T-helper 22 cell (primary cell): Measurements from ENCODE around the gene PPP1R9A.

Experiments
- DNase-seq: peaks from one replicate; pipeline ENCODE4 v3.0.0-alpha.2; 2020; ENCODE audit warnings: low read depth

PPP1R9A gene

DNA sequence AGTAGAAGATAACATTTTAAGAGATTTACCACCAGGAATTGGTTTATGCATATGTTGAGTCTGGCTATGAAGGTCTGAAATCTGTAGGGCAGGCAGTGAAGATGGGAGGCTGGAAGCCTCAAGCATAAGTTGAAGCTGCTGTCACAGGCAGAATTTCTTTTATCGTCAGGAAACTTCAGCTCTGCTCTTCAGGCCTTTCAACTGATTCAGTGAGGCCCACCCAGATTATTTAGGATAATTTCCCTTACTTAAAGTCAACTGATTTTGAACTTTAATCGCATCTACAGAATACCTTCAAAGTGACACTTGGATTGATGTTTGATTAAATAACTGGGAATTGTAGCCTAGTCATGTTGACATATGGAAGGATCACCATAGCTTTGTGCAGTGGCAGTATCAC is 190.5 kb downstream of the PPP1R9A start:
- DNase-seq = no peak

DNA sequence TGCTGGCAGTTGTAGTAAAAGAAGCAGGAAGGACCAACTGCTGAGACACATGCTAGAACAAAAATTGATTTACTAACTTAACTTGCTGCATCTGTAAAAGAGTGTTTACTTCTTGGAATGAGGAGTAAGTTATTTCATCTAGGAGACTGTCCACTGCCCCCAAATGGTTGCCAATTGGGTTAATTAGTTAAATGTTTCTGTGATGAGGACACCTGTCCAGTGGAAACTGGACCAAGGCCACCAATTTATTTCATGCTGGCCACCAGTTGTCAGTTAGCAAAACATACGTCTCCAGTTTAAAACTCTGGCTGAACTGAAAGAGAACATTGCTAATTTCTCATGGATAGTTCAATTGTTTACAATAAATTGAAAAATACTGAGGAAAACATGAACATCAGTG is 191.7 kb downstream of the PPP1R9A start:
- DNase-seq = no peak

DNA sequence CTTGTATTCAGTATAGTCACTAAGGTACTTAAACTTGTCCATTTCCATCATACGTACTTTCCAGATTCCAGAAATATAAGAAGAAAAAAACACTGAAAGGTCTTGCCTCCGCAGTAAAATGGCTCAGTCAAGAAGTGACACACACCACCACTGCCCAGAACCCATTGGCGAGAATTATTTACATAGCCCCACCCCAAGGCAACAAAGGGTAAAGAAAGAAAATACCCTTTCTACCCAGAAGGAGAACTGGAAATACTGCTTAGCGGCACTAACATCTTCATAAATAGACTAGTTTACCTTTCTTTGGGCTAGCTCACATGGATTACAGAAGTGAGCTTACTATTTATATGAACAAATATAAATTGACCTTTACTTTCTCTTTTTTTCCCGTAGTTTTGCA is 194.0 kb downstream of the PPP1R9A start:
- no peak for DNase-seq

DNA sequence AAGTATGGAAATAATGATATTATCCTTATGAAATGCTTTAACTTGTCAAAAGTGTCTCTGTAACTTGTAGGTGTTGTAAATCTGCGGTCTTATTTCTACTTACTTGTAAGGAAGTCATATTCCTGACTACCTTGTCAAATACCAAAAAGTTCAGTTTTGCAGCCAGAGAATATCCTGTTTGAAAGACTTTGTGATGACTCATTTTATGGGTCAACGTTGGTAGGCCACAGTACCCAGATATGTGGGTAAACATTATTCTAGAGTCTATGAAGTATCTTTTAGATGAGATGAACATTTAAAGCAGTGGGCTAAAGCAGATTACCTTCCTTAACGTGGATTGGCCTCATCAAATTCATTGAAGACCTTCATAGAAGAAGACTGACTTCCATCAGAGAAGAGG is 195.3 kb downstream of the PPP1R9A start:
- DNase-seq = no peak

DNA sequence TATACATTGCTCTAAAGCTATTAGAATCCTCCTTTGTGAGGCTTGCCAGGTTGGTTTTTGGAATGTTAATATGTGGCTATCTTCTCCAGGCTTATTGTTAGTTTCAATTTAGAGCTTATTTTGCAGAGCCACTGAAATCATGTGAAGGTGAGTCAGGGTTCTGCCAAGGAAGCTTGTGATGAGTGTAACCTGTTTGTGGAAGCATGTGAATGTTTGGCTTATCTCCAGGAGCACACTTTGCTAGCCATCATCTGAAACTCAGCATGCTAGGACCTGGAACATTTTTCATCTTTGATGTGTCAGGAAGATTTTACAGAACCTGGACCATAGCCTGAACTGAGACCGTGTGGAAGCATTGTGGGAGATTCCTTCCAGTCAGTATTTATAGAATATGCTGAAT is 197.3 kb downstream of the PPP1R9A start:
- DNase-seq = no peak

DNA sequence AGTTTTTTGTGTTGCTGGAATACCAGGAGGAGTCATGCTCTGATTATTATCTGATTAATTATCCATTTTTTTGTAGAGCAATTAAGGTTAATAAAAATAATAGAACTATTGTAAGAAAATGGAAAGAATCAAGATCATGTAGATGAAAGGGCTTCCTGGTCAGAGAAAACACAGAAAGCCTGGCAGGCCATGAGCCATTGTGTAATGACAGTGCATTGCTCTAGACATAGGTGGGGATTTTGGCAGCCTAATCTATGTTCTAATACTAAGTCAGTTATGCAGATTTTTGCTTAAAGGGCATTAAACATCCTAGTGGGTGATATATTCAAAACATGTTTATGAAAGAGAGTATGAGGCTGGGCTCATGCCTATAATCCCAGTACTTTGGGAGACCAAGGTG is 198.2 kb downstream of the PPP1R9A start:
- DNase-seq = no peak

DNA sequence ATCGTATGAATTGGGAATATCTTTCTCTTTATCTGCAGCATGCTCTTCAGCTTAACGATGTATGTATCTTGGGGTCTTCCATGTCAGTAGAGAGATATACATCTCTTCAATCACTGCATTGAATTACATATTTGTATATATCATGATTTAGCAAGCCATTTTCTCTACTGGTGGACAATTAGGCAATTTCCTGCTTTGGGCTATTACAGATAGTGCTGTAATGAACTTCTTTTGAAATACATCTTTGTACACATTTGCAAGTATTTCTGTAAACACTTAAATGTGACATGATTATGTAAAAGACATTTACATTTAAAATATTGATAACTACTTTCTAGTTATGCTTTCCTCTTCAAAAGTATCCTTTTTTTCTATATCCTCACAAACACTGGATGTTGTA is 199.0 kb downstream of the PPP1R9A start:
- DNase-seq = no peak

DNA sequence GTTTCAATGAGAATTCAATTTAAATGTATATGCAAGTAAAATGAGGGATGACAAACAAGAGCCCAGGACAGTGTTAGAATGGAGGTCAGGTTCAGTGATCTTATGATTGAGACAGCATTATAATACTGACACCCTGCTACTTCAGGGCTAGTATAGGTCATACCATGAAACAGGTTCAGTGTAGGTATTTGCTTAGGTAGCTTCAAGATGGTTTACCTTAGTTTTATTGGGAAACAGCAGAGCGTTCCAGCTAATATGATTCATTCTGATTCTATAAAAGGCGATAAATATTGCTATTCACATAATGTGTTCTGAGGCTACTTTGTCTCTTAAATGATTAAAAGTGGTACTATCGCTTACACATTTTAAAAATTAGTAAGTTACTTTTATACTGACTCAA is 203.3 kb downstream of the PPP1R9A start:
- no peak for DNase-seq

DNA sequence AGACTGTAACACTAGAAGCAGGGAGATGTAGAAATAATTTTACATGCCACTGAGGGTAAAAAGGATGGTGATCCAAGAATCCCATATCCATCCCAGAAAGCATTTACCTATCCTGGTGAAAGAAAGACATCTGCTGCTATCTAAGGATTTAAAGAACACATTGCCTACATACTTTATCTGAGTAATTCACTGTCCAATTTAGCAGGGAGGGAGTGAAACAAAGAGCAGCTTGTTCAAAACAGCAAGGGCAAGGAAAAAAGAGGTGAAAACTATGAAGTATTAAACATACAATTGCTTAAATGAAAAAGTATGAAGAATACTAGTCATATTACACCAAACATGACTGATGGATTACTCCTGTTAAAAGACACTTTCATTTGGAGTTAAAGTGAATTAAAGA is 206.2 kb downstream of the PPP1R9A start:
- DNase-seq = no peak

DNA sequence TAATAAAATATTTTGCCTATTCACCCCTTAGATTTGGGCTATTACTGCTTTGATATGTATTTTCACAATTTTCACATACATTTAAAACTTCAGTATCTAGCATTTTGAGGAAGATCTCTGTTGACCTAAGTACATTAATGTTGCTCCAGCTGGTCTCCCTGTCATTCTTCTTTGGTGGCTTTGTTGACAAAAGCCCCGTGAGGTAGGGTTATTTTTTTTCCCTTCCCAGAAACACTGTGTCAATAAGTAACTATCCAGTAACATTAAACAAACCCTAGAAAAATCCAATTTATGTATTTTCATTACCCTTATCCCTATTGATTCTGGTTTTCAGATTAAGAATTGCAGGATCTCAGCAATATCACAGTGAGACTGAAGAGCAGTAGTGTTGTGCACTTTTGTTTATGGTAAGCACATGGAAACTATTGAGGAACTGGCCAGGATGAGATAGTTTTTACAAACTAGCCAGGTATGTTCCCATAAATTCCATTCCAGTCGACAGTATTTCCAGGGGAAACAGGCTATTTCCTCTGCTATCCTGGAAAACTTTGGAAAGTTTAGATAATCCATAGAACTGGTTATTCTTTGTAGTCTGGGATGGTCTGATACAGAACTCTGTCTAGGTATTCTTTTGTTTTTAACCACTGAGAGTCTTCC is 218.8 kb downstream of the PPP1R9A start:
- no peak for DNase-seq

DNA sequence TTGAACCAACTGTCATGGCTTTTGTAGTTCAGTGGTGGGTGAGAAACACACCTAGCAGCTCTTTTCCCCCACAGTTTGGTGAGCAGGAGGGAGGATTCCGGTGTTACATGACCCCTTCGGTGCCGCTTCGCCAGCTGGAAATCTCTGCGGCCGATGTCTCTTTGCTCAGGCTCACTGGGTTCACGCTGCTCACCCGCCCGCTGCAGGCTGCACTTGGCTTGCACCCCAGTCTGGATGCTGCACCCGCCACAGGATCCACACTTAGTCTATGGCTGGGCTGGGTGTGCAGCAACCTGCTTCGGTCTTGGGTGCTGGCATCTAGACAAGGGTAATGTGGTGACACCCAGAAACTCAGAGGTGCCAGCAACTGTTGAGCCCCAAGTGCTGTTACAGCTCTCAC is 225.1 kb downstream of the PPP1R9A start:
- no peak for DNase-seq

DNA sequence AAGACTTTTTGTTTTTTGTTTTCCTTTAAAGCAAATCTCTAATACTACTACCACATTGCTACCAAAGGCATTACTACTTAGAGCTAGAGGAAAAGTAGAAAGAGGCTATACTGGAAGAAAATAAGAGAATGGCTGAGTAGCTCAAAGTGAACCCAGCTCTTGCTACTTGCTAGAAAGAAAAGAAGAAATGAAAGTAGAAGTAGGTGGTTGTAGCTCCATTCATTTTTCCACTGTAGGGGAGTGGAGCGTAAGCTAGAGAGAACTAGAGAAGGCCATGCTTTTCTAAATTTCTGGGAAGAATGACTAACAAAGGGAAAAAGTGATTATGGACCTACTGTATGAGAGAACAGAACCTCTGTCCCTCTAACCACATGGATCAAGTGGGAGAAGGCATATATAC is 232.5 kb downstream of the PPP1R9A start:
- no peak for DNase-seq

DNA sequence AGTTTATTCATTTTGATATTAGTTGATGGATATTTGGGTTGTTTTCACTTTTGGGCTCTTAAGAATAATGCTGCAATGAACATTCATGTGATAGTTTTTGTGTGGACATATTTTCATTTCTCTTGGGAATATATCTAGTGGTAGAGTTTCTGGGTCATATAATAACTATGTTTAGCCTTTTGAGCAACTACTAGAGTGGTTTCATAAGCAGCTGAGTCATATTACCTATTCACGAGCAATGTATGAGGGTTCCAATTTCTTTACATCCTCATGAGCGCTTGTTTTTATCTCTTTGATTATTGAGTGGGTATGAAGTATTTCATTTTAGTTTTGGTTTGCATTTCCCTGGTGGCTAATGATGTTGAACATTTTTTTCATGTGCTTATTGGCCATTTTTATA is 234.4 kb downstream of the PPP1R9A start:
- no peak for DNase-seq

DNA sequence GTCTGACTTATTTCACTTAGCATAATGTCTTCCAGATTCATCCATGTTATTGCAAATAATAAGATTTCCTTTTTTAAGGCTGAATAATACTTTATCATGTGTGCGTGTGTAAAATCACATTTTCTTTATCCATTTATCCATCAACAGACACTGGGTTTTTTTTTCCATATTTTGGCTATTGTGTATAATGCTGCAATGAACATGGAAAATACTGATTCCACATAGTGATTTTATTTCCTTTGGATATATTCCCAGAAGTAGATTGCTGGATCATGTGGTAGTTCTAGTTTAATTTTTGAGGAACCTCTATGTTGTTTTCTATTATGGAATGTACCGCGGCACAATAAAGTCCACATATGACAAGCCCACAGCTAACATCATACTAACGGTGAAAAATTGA is 236.9 kb downstream of the PPP1R9A start:
- no peak for DNase-seq

DNA sequence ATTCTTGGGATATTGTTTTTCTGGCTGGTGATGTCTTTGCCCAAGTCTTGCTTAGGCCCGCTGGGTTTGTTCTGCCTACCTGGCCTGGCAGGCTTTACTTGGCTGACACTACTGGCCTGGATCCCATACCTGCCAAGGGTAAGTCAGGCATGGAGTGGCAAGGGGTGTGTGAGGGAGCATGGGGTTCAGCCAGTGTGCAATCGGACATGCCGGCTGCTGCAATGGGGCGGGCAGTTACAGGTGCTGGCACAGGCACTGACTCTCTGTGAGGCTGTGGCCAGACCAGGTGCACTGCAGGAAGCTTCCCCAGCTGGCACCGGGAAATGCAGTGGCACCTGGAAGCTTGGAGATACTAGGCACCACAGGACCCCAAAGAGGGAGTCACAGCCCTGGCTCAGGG is 248.6 kb downstream of the PPP1R9A start:
- no peak for DNase-seq

DNA sequence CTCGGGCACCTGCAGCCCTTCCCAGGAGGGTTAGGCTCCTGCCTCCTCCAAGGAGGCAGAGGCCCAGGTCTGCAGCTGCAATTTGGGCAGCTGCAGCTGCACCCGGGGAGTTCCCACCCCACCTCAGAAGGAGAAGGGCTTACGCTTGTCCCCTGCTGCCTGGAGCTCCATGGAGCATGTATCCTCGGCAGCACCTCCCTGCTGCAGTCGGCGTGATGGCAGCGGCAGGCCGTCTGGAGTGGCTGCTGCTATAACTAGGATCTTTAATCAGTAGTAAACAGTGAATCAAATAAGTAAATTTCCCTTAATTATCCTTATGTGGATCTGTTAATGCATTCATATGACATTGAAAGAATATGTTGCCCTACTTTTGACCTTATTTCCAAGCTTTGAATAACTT is 250.0 kb downstream of the PPP1R9A start:
- no peak for DNase-seq

DNA sequence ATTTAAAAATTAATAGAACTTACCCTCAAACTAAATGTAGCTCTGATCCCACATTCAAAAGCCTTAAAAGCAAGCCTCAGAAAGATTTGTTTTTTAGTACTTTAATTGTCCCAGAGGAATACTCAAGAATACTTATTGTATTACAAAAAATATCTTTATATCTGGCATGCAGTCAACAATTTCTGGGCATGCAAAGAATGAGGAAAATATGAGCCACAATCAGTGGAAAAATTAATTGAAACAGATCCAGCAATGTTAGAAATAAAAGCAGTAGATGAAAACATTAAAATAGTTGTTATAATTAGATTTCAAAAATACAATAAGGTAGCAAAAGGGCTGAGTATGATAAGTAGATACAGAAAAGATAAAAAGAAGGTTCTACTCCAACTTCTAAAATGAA is 262.3 kb downstream of the PPP1R9A start:
- no peak for DNase-seq

DNA sequence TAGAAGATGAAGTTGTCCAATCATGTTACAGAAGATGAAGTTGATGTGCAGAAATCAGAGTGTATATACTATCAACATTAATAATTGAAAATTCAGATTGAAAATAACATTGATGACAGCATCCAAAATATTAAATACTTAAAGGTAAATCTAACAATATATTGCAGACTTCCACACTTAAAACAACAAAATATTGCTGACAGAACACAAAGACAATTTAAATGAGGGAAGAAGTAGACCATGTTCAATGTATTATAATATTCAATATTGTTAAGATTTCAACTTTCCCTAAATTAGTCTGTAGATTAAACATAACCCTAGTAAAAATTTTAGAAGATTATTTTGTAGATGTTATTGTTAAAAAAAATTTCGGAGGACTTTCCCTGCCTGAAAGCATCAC is 265.0 kb downstream of the PPP1R9A start:
- no peak for DNase-seq

DNA sequence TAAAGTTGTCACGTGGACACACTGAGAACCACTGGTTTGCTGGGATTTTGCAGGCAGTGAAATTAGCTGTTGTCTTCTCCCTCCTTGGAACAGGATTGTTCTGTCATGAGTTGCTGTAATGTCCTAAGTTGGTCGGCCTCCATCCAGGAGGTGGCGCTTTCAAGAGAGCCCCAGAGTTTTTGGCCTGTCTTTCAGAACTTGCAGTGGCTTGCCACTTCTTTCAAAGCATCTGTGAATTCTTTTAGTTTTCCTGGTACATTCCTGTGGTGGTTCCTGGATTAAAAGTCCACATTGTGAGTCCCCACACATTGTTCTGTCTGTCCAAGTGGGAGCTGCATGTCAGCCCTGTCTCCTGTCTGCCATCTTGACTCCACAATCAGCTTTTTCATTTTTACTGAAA is 283.1 kb downstream of the PPP1R9A start:
- DNase-seq = no peak

DNA sequence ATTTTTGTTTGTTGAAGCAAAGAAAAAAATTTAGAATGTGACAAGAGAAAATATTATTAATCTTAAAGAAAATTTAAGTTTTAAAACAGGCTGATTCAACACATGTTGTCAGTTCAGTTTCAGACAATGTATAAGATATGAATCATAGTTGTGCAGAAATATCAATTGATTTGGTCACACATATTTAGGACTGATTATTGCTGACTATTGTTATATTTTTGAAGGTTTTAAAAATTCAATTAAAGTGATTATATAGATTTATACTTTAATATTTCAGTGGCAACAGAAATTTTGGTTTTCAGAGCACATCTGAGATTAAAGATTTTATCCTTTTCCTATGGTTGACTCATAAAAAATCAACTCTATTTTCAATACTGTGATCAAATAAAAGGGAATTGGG is 284.4 kb downstream of the PPP1R9A start:
- DNase-seq = no peak

DNA sequence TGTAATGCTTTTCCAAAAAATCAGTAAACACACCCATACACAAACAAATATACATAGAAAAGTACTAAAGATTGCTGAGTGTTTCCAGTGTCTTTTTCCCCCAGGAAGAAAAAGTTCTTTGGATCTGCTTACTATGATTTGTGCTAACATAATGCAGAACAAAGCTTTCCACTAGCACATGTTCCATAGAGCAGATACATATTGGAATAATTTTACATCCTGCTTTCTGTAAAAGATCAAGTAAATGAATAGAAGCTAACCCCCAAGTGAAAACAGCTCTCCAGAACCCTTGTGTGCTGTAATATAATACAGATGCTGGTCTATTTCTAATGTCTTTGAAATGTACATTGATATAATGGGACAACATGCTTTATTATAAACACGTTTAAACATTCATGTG is 291.5 kb downstream of the PPP1R9A start:
- DNase-seq = no peak

DNA sequence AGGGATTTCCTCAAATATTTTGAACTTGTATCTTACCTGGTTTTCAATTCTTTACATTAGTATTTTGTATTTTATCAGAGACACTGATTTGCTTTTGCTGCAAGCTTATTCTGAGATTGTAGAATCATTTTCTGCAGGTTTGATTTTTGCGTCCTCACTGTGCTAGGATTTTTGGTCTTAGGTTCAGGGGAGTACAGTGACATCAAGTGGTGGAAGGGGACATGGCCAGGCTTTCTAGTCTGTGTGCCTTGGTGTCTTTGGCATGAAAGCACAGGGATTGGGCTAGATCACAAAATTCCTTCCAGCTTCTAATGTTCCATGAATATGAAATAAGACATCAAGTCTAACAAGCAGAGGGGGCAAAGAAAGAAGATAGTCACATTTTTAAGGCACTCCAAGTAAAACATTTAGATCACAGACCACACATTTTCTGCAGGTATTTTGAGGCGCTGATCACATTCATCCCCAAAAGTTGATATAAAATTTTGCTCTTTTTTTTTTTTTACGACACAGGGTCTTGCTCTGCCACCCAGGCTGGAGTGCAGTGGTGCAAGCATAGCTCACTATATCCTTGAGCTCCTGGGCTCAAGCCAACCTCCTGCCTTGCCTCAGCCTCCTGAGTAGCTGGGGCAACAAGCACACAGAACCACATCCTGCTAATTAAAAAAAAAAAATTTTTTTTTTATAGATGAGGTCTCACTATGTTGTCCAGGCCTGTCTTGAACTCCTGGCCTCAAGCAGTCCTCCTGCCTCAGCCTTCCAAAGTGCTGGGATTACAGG is 292.6 kb downstream of the PPP1R9A start:
- DNase-seq = no peak

DNA sequence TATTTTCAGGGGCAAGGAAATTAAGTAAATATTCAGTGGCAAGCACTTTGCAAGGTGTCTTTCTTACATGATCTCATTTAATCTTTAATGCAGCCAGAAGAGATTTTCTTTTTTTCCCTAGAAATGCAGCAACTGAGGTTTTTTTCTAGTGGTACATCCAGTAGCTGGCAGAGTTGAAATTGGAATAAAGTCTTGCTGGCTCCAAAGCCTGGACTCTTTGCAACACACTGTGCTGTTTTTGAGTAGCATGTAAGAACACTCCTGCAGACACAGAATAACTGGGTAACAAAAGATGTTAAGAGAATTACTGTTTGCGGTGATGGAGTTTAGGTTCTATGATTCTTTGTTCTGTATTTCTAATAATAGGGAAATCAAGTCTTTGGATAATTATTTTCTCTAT is 293.3 kb downstream of the PPP1R9A start:
- DNase-seq = no peak

DNA sequence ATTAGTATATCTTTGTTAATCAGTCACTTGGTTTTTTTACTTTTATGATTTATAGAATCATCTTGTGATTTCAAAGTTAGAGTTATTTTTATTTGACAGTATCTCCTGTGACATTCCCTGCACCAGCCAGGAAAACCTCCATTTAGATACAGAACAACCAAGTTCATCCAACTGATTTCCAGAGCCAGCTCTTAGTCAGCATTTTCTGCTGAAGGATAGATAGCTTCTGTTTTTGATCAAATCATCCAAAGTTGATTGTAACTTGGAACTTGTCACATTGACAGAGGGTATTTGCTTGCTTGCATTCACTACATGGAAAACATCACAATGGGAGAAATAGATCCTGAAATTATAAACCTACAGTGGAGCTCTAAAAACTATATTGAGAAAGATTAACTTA is 294.3 kb downstream of the PPP1R9A start:
- DNase-seq = no peak
